GM21529 (cell line): ENCODE measurements around the gene OXT.

Experiments used
- ATAC-seq: cut with Tn5 transposase; IDR thresholded peaks from one replicate; pipeline ENCODE4 v1.9.1; 2021; ENCODE audit not compliant: unreplicated experiment

OXT gene

GRCh38 chr20:3084283-3084985, 13.0 kb downstream of the OXT start, which contains the start of gene AVP:
AVP (minus strand) TSS chr20:3084724; CDS start chr20:3084674, 50 bp downstream.
- ATAC-seq: no peak

- no peak for ATAC-seq
Observed at GRCh38 chr20:3084986-3085360, 13.6 kb downstream of the OXT start.

GRCh38 chr20:3085571-3086072, 14.2 kb downstream of the OXT start:
- no peak for ATAC-seq

GRCh38 chr20:3088031-3088430, 16.6 kb downstream of the OXT start:
- ATAC-seq: no peak

- no peak for ATAC-seq
Observed at GRCh38 chr20:3090565-3090964, 19.1 kb downstream of the OXT start.

- no peak for ATAC-seq
Observed at GRCh38 chr20:3092611-3093379, 21.4 kb downstream of the OXT start.

GRCh38 chr20:3093861-3094361, 22.5 kb downstream of the OXT start:
- no peak for ATAC-seq

GRCh38 chr20:3094848-3095629, 23.6 kb downstream of the OXT start:
- ATAC-seq: no peak

- no peak for ATAC-seq
Observed at GRCh38 chr20:3100480-3100879, 29.1 kb downstream of the OXT start.

GRCh38 chr20:3101251-3101650, 29.8 kb downstream of the OXT start:
- ATAC-seq: no peak

GRCh38 chr20:3101737-3102574, 30.5 kb downstream of the OXT start:
- ATAC-seq: no peak

- ATAC-seq: no peak
Observed at GRCh38 chr20:3102575-3103368, 31.4 kb downstream of the OXT start.

- no peak for ATAC-seq
Observed at GRCh38 chr20:3103369-3104032, 32.1 kb downstream of the OXT start.

- no peak for ATAC-seq
Observed at GRCh38 chr20:3105256-3106137, 34.1 kb downstream of the OXT start.

GRCh38 chr20:3106185-3106584, 34.8 kb downstream of the OXT start:
- ATAC-seq: no peak

GRCh38 chr20:3106658-3107463, 35.4 kb downstream of the OXT start:
- no peak for ATAC-seq

- no peak for ATAC-seq
Observed at GRCh38 chr20:3107464-3108025, 36.1 kb downstream of the OXT start.
